Stomach smooth muscle (tissue), 2 donors: Measurements from ENCODE around the gene TBC1D32.

ENCODE experiments used
- H3K27ac ChIP-seq: one replicate; pipeline ENCODE4 v1.7.0; 2013; ENCODE audit warnings: mild to moderate bottlenecking, low read length, inconsistent platforms
- H3K27me3 ChIP-seq, 2 donors: one replicate each; pipeline ENCODE4 v1.7.0; 2013; ENCODE audit warnings: low read length in 2 of 2; ENCODE audit not compliant: insufficient read depth in 2 of 2, control insufficient read depth in 1 of 2
- H3K36me3 ChIP-seq, 2 donors: one replicate each; pipeline ENCODE4 v1.7.0; 2013; ENCODE audit warnings: low read length in 2 of 2; ENCODE audit not compliant: control insufficient read depth in 2 of 2, insufficient read depth in 2 of 2
- H3K4me1 ChIP-seq: one replicate; pipeline ENCODE4 v1.7.0; 2013; ENCODE audit warnings: low read length; ENCODE audit not compliant: control insufficient read depth, insufficient read depth
- H3K4me3 ChIP-seq, 2 donors: one replicate each; pipeline ENCODE4 v1.7.0; 2013; ENCODE audit warnings: low read length in 2 of 2
- H3K9ac ChIP-seq, 2 donors: one replicate each; pipeline ENCODE4 v1.7.0; 2013; ENCODE audit warnings: low read length in 2 of 2, mild to moderate bottlenecking in 1 of 2
- H3K9me3 ChIP-seq, 2 donors: one replicate each; pipeline ENCODE4 v1.7.0; 2013; ENCODE audit warnings: low read length in 2 of 2; ENCODE audit not compliant: control insufficient read depth in 2 of 2
- donor health status: healthy.
- donor health status: Pancreatic carcinoma.

Gene TBC1D32

GRCh38 chr6:121032268-121033006 lies 301.8 kb downstream of the TBC1D32 start:
- Histone ChIP-seq H3K27ac (no peak overlapping the region), H3K4me3 (no peak overlapping the region), H3K4me1 (no peaks in the 10 kb centered on the region), H3K9ac (no peak overlapping the region), H3K27me3 (no peaks in the 10 kb centered on the region), H3K36me3 (no peaks in the 10 kb centered on the region), H3K9me3 (no peaks in the 10 kb centered on the region)
